Heart left ventricle (tissue), 13 donors: ENCODE measurements around the gene SMG1.
"Not testable (repeated sequence)": the region's sequence is repeated elsewhere in the genome, so short reads cannot be mapped to it uniquely, and the experiment has no call there.

Source experiments
- POLR2A ChIP-seq, 2 donors: fragments of 450-650 bp; IDR thresholded peaks; one replicate each; pipeline ENCODE4 v1.6.1; 2017; ENCODE audit warnings: antibody characterized with exemption in 2 of 2, mild to moderate bottlenecking in 2 of 2, moderate library complexity in 2 of 2
- TF ChIP-seq, protein P1 (sequence below), 12 donors: fragments of 200-600 bp; sonication (generic) in 4 of 12; IDR thresholded peaks; one replicate each; pipeline versions ENCODE4 v1.5.0 to v1.8.0; 2018 to 2022; ENCODE audit warnings: antibody characterized with exemption in 12 of 12, mild to moderate bottlenecking in 5 of 12
- donor health status: ischemic (EF 13 %, LVEDD 7.1; RV severe dilation, severe dysfunction).
- donor health status: DM: no; HTN: yes; CAD: no.
- donor health status: DM: no; HTN: no; CAD: no.
- donor health status: ischemic (EF 25% LVEDD 6.9; RV normal size, moderate dysfunction).
- donor health status: ischemic (EF 25% LVEDD 5.7; RV mildly dilated, moderate dysfunction).
- donor health status: ischemic (EF 35%, LVEDD 5.7; RV mildly dilated, moderate dysfunction).
- donor health status: nonischemic (EF 11% LVEDD 7.7; RV severe dilation, severe dysfunction).
- donor health status: DM: yes; HTN: yes; CAD: no.
- donor health status: PGD.
- donor health status: ischemic (EF 29% LVEDD 5.4; RV normal size, mild dysfunction).
- donor health status: nonischemic (EF 23%, LVEDD 6.1; RV moderate dilation, normal function).

GRCh38 chr16:18781232-18781631 is 145.0 kb downstream of the SMG1 start:
- TF ChIP-seq, protein P1, sequence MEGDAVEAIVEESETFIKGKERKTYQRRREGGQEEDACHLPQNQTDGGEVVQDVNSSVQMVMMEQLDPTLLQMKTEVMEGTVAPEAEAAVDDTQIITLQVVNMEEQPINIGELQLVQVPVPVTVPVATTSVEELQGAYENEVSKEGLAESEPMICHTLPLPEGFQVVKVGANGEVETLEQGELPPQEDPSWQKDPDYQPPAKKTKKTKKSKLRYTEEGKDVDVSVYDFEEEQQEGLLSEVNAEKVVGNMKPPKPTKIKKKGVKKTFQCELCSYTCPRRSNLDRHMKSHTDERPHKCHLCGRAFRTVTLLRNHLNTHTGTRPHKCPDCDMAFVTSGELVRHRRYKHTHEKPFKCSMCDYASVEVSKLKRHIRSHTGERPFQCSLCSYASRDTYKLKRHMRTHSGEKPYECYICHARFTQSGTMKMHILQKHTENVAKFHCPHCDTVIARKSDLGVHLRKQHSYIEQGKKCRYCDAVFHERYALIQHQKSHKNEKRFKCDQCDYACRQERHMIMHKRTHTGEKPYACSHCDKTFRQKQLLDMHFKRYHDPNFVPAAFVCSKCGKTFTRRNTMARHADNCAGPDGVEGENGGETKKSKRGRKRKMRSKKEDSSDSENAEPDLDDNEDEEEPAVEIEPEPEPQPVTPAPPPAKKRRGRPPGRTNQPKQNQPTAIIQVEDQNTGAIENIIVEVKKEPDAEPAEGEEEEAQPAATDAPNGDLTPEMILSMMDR (IDR thresholded peaks at IDR 0.05): not testable (repeated sequence)
- TF ChIP-seq POLR2A (IDR thresholded peaks at IDR 0.05): not testable (repeated sequence)
